CD14-positive monocyte (primary cell): ENCODE measurements around the gene CPSF3. TPM values are rescaled to one million over a fixed set of nuclear protein-coding genes. Genes with fewer than 3 reads are reported as not detected.

Source experiments
- DNase-seq, 3 donors: peaks; one replicate each; pipeline ENCODE4 v3.0.0-alpha.2; 2011 to 2022
- H2AFZ ChIP-seq: 2 replicates; pipeline ENCODE4 v1.6.0; 2012; ENCODE audit warnings: mild to moderate bottlenecking, low read depth, low read length, inconsistent platforms; ENCODE audit not compliant: insufficient read depth, poor library complexity, severe bottlenecking
- H3K27ac ChIP-seq, 2 donors: 1 replicate in 1 of 2; 2 replicates in 1 of 2; pipeline ENCODE4 v1.5.1; 2012 to 2013; ENCODE audit warnings: low read length in 2 of 2, control low read depth in 1 of 2, inconsistent platforms in 1 of 2, low read depth in 1 of 2, mild to moderate bottlenecking in 1 of 2
- H3K27me3 ChIP-seq, 2 donors: one replicate each; pipeline versions ENCODE4 v1.6.0 to v1.6.1; 2011 to 2013; ENCODE audit warnings: low read length in 2 of 2; ENCODE audit not compliant: control insufficient read depth in 2 of 2, insufficient read depth in 2 of 2
- H3K36me3 ChIP-seq, 2 donors: replicated peaks in 1 of 2; 1 replicate in 1 of 2; 2 replicates in 1 of 2; pipeline versions ENCODE4 v1.5.1 to v1.6.1; 2012 to 2013; ENCODE audit warnings: low read length in 2 of 2, control low read depth in 1 of 2, inconsistent platforms in 1 of 2, mild to moderate bottlenecking in 1 of 2; ENCODE audit not compliant: insufficient read depth in 2 of 2, control insufficient read depth in 1 of 2
- H3K4me1 ChIP-seq, 2 donors: 1 replicate in 1 of 2; 2 replicates in 1 of 2; pipeline versions ENCODE4 v1.5.1 to v1.6.1; 2012 to 2013; ENCODE audit warnings: low read length in 2 of 2, control low read depth in 1 of 2, inconsistent platforms in 1 of 2, mild to moderate bottlenecking in 1 of 2, moderate library complexity in 1 of 2; ENCODE audit not compliant: insufficient read depth in 2 of 2, control insufficient read depth in 1 of 2
- H3K4me2 ChIP-seq: replicated peaks from 2 replicates; pipeline ENCODE3; 2012; ENCODE audit warnings: low read length, moderate library complexity, mild to moderate bottlenecking; ENCODE audit not compliant: poor library complexity, severe bottlenecking; ENCODE audit errors: extremely low read depth
- H3K4me3 ChIP-seq, 3 experiments: fragments of 200-600 bp in 1 of 3; sonication (generic) in 1 of 3; replicated peaks in 1 of 3; 1 replicate in 2 of 3; 2 replicates in 1 of 3; pipeline ENCODE4 v1.5.1; 2011 to 2013; ENCODE audit warnings: low read length in 3 of 3, mild to moderate bottlenecking in 3 of 3, control low read depth in 2 of 3, low read depth in 2 of 3, inconsistent platforms in 1 of 3, moderate library complexity in 1 of 3
- H3K79me2 ChIP-seq: 2 replicates; pipeline ENCODE4 v1.6.0; 2012; ENCODE audit warnings: mild to moderate bottlenecking, control low read depth, inconsistent platforms, low read length, moderate library complexity; ENCODE audit not compliant: insufficient read depth
- H3K9ac ChIP-seq: 2 replicates; pipeline ENCODE4 v1.6.0; 2017; ENCODE audit warnings: low read length, mild to moderate bottlenecking; ENCODE audit not compliant: insufficient read depth, poor library complexity, severe bottlenecking
- H3K9me3 ChIP-seq, 2 donors: replicated peaks in 1 of 2; 1 replicate in 1 of 2; 2 replicates in 1 of 2; pipeline versions ENCODE4 v1.5.1 to v1.6.1; 2012 to 2013; ENCODE audit warnings: low read length in 2 of 2, control low read depth in 1 of 2; ENCODE audit not compliant: control insufficient read depth in 1 of 2, insufficient read depth in 1 of 2
- H4K20me1 ChIP-seq: 2 replicates; pipeline ENCODE4 v1.6.0; 2012; ENCODE audit warnings: mild to moderate bottlenecking, low read length, control low read depth, moderate library complexity; ENCODE audit not compliant: insufficient read depth
- H3K27ac Mint-ChIP-seq, 7 donors: one replicate each; pipeline ENCODE4 v1.8.0; 2020; ENCODE audit warnings: mild to moderate bottlenecking in 7 of 7, mixed read lengths in 7 of 7, moderate library complexity in 6 of 7, inconsistent platforms in 2 of 7
- H3K27me3 Mint-ChIP-seq, 3 donors: one replicate each; pipeline ENCODE4 v1.8.0; 2021 to 2022; ENCODE audit warnings: low read depth in 3 of 3, mild to moderate bottlenecking in 3 of 3, mixed read lengths in 3 of 3, moderate library complexity in 3 of 3, inconsistent platforms in 1 of 3
- H3K36me3 Mint-ChIP-seq, 2 donors: one replicate each; pipeline ENCODE4 v1.8.0; 2020; ENCODE audit warnings: mixed read lengths in 2 of 2, inconsistent platforms in 1 of 2, mild to moderate bottlenecking in 1 of 2
- H3K4me1 Mint-ChIP-seq: one replicate; pipeline ENCODE4 v1.8.0; 2020; ENCODE audit warnings: mild to moderate bottlenecking, mixed read lengths
- H3K4me3 Mint-ChIP-seq, 2 donors: one replicate each; pipeline ENCODE4 v1.8.0; 2020; ENCODE audit warnings: mild to moderate bottlenecking in 2 of 2, mixed read lengths in 2 of 2, moderate library complexity in 1 of 2
- H3K9me3 Mint-ChIP-seq, 7 donors: one replicate each; pipeline ENCODE4 v1.8.0; 2020 to 2022; ENCODE audit warnings: mixed read lengths in 7 of 7, mild to moderate bottlenecking in 6 of 7, moderate library complexity in 6 of 7, inconsistent platforms in 2 of 7
- CTCF ChIP-seq: fragments of 200-600 bp; IDR thresholded peaks from one replicate; pipeline ENCODE4 v1.8.0; 2022; ENCODE audit warnings: antibody characterized with exemption, mild to moderate bottlenecking
- WGBS: methylation state at CpG from one replicate; pipeline ENCODE4 v1.1.5; 2013; ENCODE audit warnings: missing lambda C conversion rate; ENCODE audit not compliant: insufficient coverage; 5-methylcytosine and 5-hydroxymethylcytosine counted together
- intact Hi-C, 2 donors: fragments of 100-400 bp; cut with micrococcal nuclease; formaldehyde crosslinking; loops; one replicate each; pipeline versions ENCODE4 v1.15.0 to v1.15.1; 2023
- polyA plus RNA-seq, 3 donors: library from polyadenylated mRNA; depleted of rRNA in 1 of 3; unstranded in 2 of 3; stranded (reverse) in 1 of 3; fragments of 300-500 nt in 2 of 3; fragments of >200 nt in 1 of 3; fragmentation: Illumina TruSeq in 2 of 3; gene quantifications; 1 replicate in 2 of 3; 2 replicates in 1 of 3; pipeline ENCODE4 v1.2.3, GENCODE V29; 2012 to 2021

CPSF3 gene
- polyA plus RNA-seq, 3 donors, result 17.2 to 34.0 (median 26.6) TPM

- peak overlapping the region in 1 of 2 donors; percentile 96 for H3K4me3 Mint-ChIP-seq
- peaks cover 26 to 30% of the 10 kb centered on the region in 2 donors for H3K4me1 ChIP-seq
- H2AFZ ChIP-seq, result peak overlapping the region; percentile 90
- peaks cover 4 to 20% of the 10 kb centered on the region in 2 donors for H3K36me3 ChIP-seq
- peak overlapping the region; percentile 80 for H3K4me2 ChIP-seq
- under 1% methylated on average over 21 of the region's 21 CpGs for whole genome bisulfite sequencing
- peak overlapping the region; percentile 71 to 97 (median 85) for H3K4me3 ChIP-seq
- peaks cover 3 to 5% of the 10 kb centered on the region in 2 donors for H3K36me3 Mint-ChIP-seq
- no peaks in the 10 kb centered on the region for H3K27me3 ChIP-seq
- no peaks in the 10 kb centered on the region for H3K9me3 ChIP-seq
- peaks cover 14% of the 10 kb centered on the region for H4K20me1 ChIP-seq
- no peak for TF ChIP-seq CTCF
- peaks cover 17% of the 10 kb centered on the region for H3K4me1 Mint-ChIP-seq
- no peaks in the 10 kb centered on the region for H3K27me3 Mint-ChIP-seq
- H3K9me3 Mint-ChIP-seq, result no peaks in the 10 kb centered on the region
- peak overlapping the region in 5 of 7 donors; percentile 91 to 96 (median 94) for H3K27ac Mint-ChIP-seq
- peak; percentile 3 to 31 (median 7) for DNase-seq
- H3K9ac ChIP-seq, result peak overlapping the region; percentile 88
- peaks cover 79% of the 10 kb centered on the region for H3K79me2 ChIP-seq
- intact Hi-C loops, result loop anchor here in 1 of 2 donors (5.0 kb wide), 1 partner anchor 287 kb away; no protein-coding TSS in a partner anchor
- peak overlapping the region; percentile 84 to 91 for H3K27ac ChIP-seq
Measured at GRCh38 chr2:9423922-9424272, 443 bp downstream of the CPSF3 start.

- Mint-ChIP-seq H3K27ac (peak overlapping the region in 4 of 7 donors; percentile 91 to 96 (median 95)), H3K36me3 (peaks cover 8 to 10% of the 10 kb centered on the region in 2 donors), H3K9me3 (no peaks in the 10 kb centered on the region), H3K27me3 (no peaks in the 10 kb centered on the region), H3K4me1 (peaks cover 17% of the 10 kb centered on the region), H3K4me3 (peak overlapping the region in 1 of 2 donors; percentile 96)
- peaks cover 10% of the 10 kb centered on the region for H4K20me1 ChIP-seq
- WGBS, result 90% methylated on average over 7 of the region's 11 CpGs
- H3K4me3 ChIP-seq, result peak overlapping the region; percentile 71 to 97 (median 85)
- peaks cover 26 to 30% of the 10 kb centered on the region in 2 donors for H3K4me1 ChIP-seq
- H3K9ac ChIP-seq, result peak overlapping the region; percentile 88
- H3K27ac ChIP-seq, result peak overlapping the region in 1 of 2 donors; percentile 91
- intact Hi-C loops, result loop anchor here in 1 of 2 donors (5.0 kb wide), 1 partner anchor 287 kb away; no protein-coding TSS in a partner anchor
- H3K27me3 ChIP-seq, result no peaks in the 10 kb centered on the region
- peak overlapping the region; percentile 90 for H2AFZ ChIP-seq
- H3K36me3 ChIP-seq, result peaks cover 10 to 27% of the 10 kb centered on the region in 2 donors
- no peak for DNase-seq
- peak overlapping the region; percentile 80 for H3K4me2 ChIP-seq
- no peak for TF ChIP-seq CTCF
- H3K79me2 ChIP-seq, result peaks cover 72% of the 10 kb centered on the region
- no peaks in the 10 kb centered on the region for H3K9me3 ChIP-seq
Measured at GRCh38 chr2:9424447-9425164, 1.2 kb downstream of the CPSF3 start.
